HG03039 (cell line): ENCODE data around the gene CABP4.
"Not testable (repeated sequence)": the region's sequence is repeated elsewhere in the genome, so short reads cannot be mapped to it uniquely, and the experiment has no call there.

Experiments
- ATAC-seq: cut with Tn5 transposase; IDR thresholded peaks from one replicate; pipeline ENCODE4 v1.9.1; 2021; ENCODE audit warnings: mild to moderate bottlenecking, moderate library complexity; ENCODE audit not compliant: unreplicated experiment

CABP4 gene

GRCh38 chr11:67476692-67477091 lies 21.5 kb downstream of the CABP4 start:
- ATAC-seq = not testable (repeated sequence)

- not testable (repeated sequence) for ATAC-seq
Measured at GRCh38 chr11:67477344-67478050, 22.3 kb downstream of the CABP4 start.

DNA sequence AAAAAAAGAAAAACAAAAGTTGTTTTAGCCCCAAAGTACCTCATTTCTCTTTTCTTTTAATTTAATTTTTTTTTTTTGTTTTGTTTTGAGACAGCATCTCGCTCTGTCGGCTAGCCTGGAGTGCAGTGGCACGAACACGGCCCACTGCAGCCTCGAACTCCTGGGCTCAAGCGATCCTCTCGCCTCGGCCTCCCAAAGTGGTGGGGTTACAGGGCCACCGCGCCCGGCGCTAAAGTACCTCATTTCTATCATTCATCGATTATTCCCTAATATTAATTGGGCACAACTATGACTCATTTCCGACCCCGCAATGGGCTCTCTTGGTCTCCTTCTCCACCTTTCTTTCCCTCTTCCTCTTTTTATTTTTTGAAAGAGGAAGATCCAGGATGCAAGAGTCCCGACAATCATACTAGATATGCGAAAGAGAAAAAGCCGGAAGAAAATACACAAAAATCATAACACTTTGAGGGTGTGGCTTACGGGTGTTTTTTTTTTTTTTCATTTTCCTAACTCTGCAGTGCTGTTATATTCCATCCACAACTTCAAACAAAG lies 27.2 kb downstream of the CABP4 start:
- ATAC-seq = no peak

- ATAC-seq = peak; percentile 53
Measured at GRCh38 chr11:67482827-67483798, 28.0 kb downstream of the CABP4 start, which contains the start of gene AIP. Gene AIP, plus strand, starts transcription at chr11:67483026. Its CDS starts 133 bp downstream, at chr11:67483159.

DNA sequence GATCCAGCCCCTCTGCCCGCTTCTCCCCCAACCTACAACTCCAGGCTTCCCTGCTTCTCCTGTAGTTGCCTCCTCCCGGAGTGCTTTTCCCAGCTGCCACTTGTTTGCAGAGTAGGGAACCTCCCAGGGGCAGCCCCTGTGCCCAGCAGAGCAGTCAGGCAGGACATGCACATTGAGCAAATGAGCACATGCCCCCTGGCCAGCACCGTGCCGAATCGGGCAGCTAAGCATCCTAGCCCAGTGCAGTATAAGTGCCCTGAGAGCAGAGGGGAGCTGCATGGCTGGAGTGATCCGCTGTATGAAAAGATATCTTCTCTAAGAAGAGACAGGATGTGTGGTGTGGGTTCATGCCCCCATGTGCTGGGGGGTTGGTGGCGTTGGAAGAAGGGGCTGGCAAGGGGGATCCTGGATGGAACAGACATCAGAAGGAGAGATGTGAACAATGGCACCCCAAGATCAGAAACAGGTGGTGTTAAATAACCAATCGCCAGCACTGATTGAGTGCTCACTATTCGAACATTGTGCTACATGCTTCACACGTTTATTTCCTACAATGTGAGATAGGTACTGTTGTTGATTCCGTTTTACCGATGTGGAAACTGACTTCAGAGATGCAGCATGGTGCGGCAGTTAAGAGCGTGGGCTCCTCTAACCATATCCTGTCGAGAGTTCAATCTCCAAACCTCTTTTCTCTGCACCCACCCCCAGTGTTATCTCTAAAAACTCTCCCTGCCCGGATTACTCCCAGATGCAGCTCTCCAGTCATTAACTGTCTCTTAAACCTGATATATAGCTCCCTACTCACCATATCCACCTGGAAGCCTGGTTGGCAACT lies 28.9 kb downstream of the CABP4 start:
- no peak for ATAC-seq

DNA sequence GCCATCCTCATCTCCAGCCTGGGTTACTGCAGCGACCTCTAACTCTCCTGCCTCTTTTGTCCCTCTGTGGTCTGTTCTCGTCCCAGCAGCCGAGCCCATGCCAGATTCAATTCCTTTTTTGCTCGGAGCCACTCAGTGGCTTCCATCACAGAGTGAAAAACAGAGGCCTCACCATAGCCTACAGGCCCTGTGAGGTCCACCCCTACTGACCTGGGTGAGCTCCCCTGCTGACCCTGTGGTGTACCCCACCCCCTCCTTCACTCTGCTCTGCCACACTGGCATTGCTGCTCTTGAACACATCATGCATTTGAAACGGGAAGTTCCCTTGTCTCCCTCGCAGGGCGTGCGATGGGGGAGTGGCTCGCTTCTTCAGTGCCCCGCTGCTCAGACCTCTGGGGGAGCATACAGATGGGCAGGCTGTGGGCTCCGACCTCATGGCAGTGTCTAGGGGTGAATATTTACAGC lies 29.7 kb downstream of the CABP4 start:
- ATAC-seq = no peak

DNA sequence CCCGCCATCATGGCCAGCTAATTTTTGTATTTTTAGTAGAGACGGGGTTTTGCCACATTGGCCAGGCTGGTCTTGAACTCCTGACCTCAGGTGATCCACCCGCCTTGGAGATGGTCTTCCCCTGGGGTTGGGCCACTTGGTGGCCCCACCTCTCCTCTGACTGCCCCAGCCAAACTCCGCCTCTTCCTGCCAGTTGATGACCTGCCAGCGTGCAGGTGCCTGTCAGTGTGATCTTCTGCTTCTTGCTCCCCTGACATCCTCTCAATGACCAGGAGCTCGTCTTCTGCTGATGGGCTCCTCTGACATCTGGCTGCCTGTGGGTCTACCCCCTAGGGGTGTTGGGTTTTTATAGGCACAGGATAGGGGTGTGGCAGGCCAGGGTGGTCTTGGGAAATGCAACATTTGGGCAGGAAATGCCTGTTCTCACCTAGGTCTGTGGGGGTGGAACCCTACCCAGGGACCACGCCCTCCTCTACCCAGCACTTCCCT lies 30.8 kb downstream of the CABP4 start:
- not testable (repeated sequence) for ATAC-seq

DNA sequence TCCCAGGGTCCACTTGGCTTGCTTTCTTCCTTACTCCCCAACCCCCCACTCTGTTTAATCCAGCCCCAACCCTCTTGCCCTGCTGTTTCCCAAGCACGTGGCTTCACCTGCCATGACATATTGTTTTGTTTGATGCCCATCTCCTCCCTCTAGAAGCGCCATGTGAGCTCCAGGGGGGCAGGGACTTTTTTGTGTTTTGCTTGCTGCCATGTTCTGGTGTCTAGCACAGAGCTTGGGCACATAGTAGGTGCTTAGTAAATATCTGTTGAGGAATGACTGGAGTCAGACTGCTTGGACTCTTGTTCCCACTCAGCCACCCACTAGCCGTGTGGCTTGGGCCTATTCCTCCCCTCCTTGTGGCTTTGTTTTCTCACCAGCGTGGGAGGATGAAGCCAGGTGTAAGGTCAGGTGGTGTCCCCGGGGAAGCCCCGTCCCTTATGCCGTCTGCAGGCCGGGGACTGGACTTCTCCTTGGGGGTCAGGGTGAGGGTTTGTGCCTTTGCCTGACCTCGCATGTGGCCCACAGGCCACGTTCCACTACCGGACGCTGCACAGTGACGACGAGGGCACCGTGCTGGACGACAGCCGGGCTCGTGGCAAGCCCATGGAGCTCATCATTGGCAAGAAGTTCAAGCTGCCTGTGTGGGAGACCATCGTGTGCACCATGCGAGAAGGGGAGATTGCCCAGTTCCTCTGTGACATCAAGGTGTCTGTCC lies 31.5 kb downstream of the CABP4 start:
- no peak for ATAC-seq

DNA sequence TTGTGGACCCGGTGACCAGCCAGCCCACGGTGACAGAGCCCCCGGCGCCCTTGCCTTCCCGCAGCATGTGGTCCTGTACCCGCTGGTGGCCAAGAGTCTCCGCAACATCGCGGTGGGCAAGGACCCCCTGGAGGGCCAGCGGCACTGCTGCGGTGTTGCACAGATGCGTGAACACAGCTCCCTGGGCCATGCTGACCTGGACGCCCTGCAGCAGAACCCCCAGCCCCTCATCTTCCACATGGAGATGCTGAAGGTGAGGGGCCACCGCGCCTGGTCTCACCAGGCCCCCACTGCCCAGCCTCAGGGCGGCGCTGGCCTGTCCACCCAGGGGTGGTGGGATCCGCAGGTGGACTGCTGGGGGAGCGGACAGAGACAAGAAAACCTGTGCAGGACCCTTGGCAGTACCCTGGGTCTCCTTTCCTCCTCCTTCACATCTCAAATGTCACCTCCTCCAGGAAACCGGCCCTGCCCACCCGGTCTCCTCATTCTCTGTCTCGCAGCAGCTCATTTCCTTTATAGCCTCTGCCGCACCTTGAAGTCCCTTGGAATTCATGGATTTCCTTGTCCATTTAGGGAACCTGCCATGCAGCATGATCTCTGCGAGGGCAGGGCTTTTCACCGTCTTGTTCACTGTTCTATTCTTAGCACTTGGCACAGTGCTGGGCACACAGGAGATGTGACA lies 34.2 kb downstream of the CABP4 start:
- no peak for ATAC-seq

DNA sequence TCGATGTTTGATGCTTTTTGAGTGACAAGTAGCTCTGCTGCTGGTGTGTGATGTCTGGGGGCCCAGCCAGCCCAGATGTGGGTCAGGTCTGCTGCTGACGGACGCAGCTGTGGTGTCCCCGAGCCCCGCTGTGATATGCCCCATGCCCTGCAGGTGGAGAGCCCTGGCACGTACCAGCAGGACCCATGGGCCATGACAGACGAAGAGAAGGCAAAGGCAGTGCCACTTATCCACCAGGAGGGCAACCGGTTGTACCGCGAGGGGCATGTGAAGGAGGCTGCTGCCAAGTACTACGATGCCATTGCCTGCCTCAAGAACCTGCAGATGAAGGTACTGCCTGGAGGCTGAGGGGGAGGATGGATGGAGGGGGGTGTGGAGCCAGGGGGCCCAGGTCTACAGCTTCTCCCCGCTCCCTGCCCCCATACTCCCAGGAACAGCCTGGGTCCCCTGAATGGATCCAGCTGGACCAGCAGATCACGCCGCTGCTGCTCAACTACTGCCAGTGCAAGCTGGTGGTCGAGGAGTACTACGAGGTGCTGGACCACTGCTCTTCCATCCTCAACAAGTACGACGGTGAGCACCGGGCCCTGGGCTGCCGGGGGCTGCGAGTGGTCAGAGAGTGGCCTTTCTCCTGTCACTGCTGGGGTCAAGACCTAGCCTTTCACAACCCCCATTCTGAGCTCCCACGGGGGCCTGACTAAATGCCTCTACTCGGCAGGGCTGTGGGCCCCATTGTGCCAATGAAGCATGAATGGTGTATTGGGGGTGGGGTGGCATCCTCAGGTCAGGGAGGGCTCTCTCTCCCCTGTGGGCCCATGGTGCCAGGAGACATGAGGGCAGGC lies 35.0 kb downstream of the CABP4 start:
- no peak for ATAC-seq

DNA sequence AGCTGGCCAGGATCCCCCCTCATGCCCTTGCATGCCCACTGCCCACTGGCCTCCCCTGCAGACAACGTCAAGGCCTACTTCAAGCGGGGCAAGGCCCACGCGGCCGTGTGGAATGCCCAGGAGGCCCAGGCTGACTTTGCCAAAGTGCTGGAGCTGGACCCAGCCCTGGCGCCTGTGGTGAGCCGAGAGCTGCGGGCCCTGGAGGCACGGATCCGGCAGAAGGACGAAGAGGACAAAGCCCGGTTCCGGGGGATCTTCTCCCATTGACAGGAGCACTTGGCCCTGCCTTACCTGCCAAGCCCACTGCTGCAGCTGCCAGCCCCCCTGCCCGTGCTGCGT lies 35.5 kb downstream of the CABP4 start:
- ATAC-seq = no peak

- no peak for ATAC-seq
Measured at GRCh38 chr11:67491276-67492068, 36.3 kb downstream of the CABP4 start.

- ATAC-seq = no peak
Measured at GRCh38 chr11:67492069-67492727, 37.0 kb downstream of the CABP4 start.

DNA sequence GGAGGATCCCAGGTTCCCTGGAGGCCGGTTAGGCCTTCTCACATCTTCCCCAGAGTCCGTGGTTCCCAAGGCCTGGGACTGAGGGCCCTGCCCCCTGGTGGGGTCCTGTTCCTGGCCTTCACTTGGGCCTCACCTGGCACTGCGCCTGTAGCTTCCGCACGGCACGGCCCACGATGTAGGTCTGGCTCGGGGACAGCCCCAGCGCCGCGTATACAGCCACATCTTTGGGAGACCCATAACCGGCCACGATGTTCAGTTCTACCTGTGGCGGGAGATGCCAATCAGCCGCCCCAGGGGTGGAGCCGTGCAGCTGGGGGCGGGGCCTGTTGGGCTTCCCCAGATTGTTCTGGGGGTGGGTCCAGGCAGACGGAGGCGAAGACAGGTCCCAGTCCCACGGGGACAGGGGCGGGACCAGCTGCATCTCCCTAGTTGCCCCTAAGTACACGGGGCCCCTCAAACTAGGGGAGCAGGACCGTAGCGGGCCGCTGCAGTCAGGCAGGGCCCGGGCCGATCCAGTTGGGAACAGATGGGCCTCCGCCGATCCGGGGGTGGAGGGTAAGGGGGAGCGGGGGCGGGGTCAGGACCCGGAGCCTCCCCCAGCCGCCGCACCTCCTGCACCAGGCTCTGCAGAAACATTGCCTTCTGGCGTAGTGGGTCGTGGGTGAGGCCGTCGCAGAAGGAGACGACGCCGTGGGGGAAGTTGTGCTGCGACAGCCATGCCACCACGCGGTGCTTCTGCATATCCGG lies 37.8 kb downstream of the CABP4 start:
- ATAC-seq = no peak

- no peak for ATAC-seq
Measured at GRCh38 chr11:67493548-67494370, 38.6 kb downstream of the CABP4 start.
